Astrocyte (in vitro differentiated cells and primary cell): ENCODE results near the gene VRTN.

Experiments
- EZH2 ChIP-seq: IDR thresholded peaks from 2 replicates; pipeline ENCODE4 v1.6.1; 2012; ENCODE audit warnings: mild to moderate bottlenecking, low read length, inconsistent platforms; ENCODE audit not compliant: insufficient read depth
- TF ChIP-seq, protein P1 (sequence below): IDR thresholded peaks from 2 replicates; pipeline ENCODE4 v1.5.1; 2011; ENCODE audit warnings: low read depth, mild to moderate bottlenecking, inconsistent platforms, low read length, moderate library complexity; ENCODE audit not compliant: insufficient read depth

DNA sequence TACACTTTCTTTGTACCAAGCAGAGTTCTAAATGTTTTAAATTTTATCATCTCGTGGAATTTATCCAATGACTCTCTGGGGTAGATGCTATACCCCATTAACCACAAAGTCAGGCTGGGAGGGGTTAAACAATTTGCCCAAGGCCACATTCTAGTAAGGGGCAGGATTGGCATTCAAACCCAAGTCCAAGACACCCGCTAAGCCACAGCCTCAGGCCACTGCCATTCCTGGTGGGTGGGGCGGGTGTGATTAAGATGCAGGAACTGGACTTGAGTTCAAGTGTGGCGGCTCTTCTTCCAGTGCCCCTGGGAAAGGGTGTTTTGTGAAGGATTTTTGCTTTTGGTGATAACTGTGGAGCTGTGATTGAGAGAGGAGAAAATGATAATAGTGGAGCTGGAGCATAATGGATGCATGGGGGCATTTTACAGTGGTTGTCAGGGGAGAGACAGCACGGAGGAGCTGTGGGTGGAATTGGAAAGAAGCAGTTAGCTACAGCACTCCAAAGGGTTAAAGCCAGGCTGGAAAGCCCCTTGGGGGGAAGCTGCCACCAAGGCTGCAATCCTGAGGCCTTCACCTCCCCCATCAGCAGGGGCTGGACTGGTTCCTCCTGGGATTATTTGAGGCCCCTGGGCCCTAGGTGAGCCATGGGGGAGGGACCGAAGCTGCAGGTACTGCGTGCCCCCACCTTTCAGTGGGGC is 1.0 kb upstream of the VRTN start:
- TF ChIP-seq, protein P1, sequence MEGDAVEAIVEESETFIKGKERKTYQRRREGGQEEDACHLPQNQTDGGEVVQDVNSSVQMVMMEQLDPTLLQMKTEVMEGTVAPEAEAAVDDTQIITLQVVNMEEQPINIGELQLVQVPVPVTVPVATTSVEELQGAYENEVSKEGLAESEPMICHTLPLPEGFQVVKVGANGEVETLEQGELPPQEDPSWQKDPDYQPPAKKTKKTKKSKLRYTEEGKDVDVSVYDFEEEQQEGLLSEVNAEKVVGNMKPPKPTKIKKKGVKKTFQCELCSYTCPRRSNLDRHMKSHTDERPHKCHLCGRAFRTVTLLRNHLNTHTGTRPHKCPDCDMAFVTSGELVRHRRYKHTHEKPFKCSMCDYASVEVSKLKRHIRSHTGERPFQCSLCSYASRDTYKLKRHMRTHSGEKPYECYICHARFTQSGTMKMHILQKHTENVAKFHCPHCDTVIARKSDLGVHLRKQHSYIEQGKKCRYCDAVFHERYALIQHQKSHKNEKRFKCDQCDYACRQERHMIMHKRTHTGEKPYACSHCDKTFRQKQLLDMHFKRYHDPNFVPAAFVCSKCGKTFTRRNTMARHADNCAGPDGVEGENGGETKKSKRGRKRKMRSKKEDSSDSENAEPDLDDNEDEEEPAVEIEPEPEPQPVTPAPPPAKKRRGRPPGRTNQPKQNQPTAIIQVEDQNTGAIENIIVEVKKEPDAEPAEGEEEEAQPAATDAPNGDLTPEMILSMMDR = no peak
- no peak for TF ChIP-seq EZH2
